H9 (cell line): ENCODE measurements around the gene PYGO2. TPM values are rescaled to one million over a fixed set of nuclear protein-coding genes. Genes with fewer than 3 reads are reported as not detected.

Source experiments
- DNase-seq: peaks from one replicate; pipeline ENCODE4 v3.0.0-alpha.2; 2017
- H2AFZ ChIP-seq: one replicate; pipeline ENCODE4 v1.6.1; 2013; ENCODE audit warnings: mild to moderate bottlenecking, low read length, control low read depth, moderate library complexity
- H2AK5ac ChIP-seq: 2 replicates; pipeline ENCODE4 v1.6.1; 2013; ENCODE audit warnings: low read length, control low read depth, mixed read lengths; ENCODE audit not compliant: insufficient read length
- H2BK120ac ChIP-seq: one replicate; pipeline ENCODE4 v1.6.1; 2013; ENCODE audit warnings: low read depth, mild to moderate bottlenecking, low read length, control low read depth, inconsistent platforms; ENCODE audit not compliant: poor library complexity, severe bottlenecking
- H2BK12ac ChIP-seq: 2 replicates; pipeline ENCODE4 v1.6.1; 2013; ENCODE audit warnings: low read length, control low read depth, mixed read lengths, low read depth; ENCODE audit not compliant: insufficient read length
- H2BK15ac ChIP-seq: 2 replicates; pipeline ENCODE4 v1.6.1; 2013; ENCODE audit warnings: low read depth, low read length, control low read depth
- H2BK20ac ChIP-seq: one replicate; pipeline ENCODE4 v1.6.1; 2013; ENCODE audit warnings: low read depth, mild to moderate bottlenecking, low read length, control low read depth, inconsistent platforms; ENCODE audit not compliant: poor library complexity, severe bottlenecking
- H2BK5ac ChIP-seq: 2 replicates; pipeline ENCODE4 v1.6.1; 2013; ENCODE audit warnings: low read length, control low read depth, mixed read lengths; ENCODE audit not compliant: insufficient read length
- H3K14ac ChIP-seq: 2 replicates; pipeline ENCODE4 v1.6.1; 2013; ENCODE audit warnings: low read length, control low read depth; ENCODE audit not compliant: insufficient read depth
- H3K18ac ChIP-seq: 2 replicates; pipeline ENCODE4 v1.6.1; 2013; ENCODE audit warnings: low read depth, mild to moderate bottlenecking, mixed read lengths, low read length, control low read depth; ENCODE audit not compliant: insufficient read length
- H3K23ac ChIP-seq: 2 replicates; pipeline ENCODE4 v1.6.1; 2013; ENCODE audit warnings: low read length, control low read depth, mixed read lengths, low read depth; ENCODE audit not compliant: insufficient read length
- H3K23me2 ChIP-seq: 2 replicates; pipeline ENCODE4 v1.6.1; 2013; ENCODE audit warnings: low read depth, mild to moderate bottlenecking, mixed read lengths, low read length, control low read depth; ENCODE audit not compliant: insufficient read length, poor library complexity, severe bottlenecking
- H3K27ac ChIP-seq: 2 replicates; pipeline ENCODE4 v1.5.1; 2013; ENCODE audit warnings: low read length, control low read depth, mixed read lengths, low read depth; ENCODE audit not compliant: insufficient read length
- H3K27me3 ChIP-seq: 2 replicates; pipeline ENCODE4 v1.6.1; 2013; ENCODE audit warnings: low read length, control low read depth, inconsistent platforms; ENCODE audit not compliant: insufficient read depth
- H3K4ac ChIP-seq: 2 replicates; pipeline ENCODE4 v1.6.1; 2013; ENCODE audit warnings: low read depth, mild to moderate bottlenecking, control low read depth, inconsistent platforms, low read length, moderate library complexity
- H3K4me1 ChIP-seq: 2 replicates; pipeline ENCODE4 v1.6.1; 2013; ENCODE audit warnings: low read length, control low read depth, inconsistent platforms; ENCODE audit not compliant: insufficient read depth
- H3K4me2 ChIP-seq: 2 replicates; pipeline ENCODE4 v1.6.1; 2013; ENCODE audit warnings: low read length, control low read depth, mixed read lengths; ENCODE audit not compliant: insufficient read length, insufficient read depth
- H3K56ac ChIP-seq: 2 replicates; pipeline ENCODE4 v1.6.1; 2013; ENCODE audit warnings: low read depth, mild to moderate bottlenecking, mixed read lengths, low read length, control low read depth; ENCODE audit not compliant: insufficient read length
- H3K79me1 ChIP-seq: 2 replicates; pipeline ENCODE4 v1.6.1; 2013; ENCODE audit warnings: low read depth, mild to moderate bottlenecking, moderate library complexity, low read length, control low read depth, inconsistent platforms; ENCODE audit not compliant: insufficient read depth, poor library complexity, severe bottlenecking
- H3K79me2 ChIP-seq: 2 replicates; pipeline ENCODE4 v1.6.1; 2013; ENCODE audit warnings: low read length, control low read depth, inconsistent platforms; ENCODE audit not compliant: insufficient read depth
- H3K9ac ChIP-seq: 2 replicates; pipeline ENCODE4 v1.6.1; 2013; ENCODE audit warnings: low read length, control low read depth, mixed read lengths; ENCODE audit not compliant: insufficient read length; ENCODE audit errors: extremely low read depth
- H3K9me3 ChIP-seq: one replicate; pipeline ENCODE4 v1.6.1; 2013; ENCODE audit warnings: low read depth, low read length, inconsistent platforms; ENCODE audit not compliant: control insufficient read depth
- H3T11ph ChIP-seq: one replicate; pipeline ENCODE4 v1.6.1; 2013; ENCODE audit warnings: mild to moderate bottlenecking, low read length, control low read depth, inconsistent platforms
- H4K20me1 ChIP-seq: one replicate; pipeline ENCODE4 v1.6.1; 2013; ENCODE audit not compliant: control insufficient read depth, insufficient read length, insufficient read depth
- H4K5ac ChIP-seq: 2 replicates; pipeline ENCODE4 v1.6.1; 2013; ENCODE audit warnings: low read depth, mild to moderate bottlenecking, mixed read lengths, low read length, control low read depth; ENCODE audit not compliant: insufficient read length
- H4K8ac ChIP-seq: replicated peaks from 2 replicates; pipeline ENCODE4 v1.6.1; 2013; ENCODE audit warnings: low read length, control low read depth, mixed read lengths, low read depth; ENCODE audit not compliant: insufficient read length
- H4K91ac ChIP-seq: 2 replicates; pipeline ENCODE4 v1.6.1; 2013; ENCODE audit warnings: low read depth, mild to moderate bottlenecking, moderate library complexity, mixed read lengths, low read length, control low read depth; ENCODE audit not compliant: insufficient read length
- H3K27ac Mint-ChIP-seq, 3 experiments: 2 replicates in 2 of 3; 3 replicates in 1 of 3; pipeline ENCODE4 v1.8.0; 2020 to 2021; ENCODE audit warnings: mixed read lengths in 3 of 3, mild to moderate bottlenecking in 1 of 3, moderate library complexity in 1 of 3
- H3K27me3 Mint-ChIP-seq: 2 replicates; pipeline ENCODE4 v1.8.0; 2021; ENCODE audit warnings: low read depth, mild to moderate bottlenecking, moderate library complexity, mixed read lengths
- H3K36me3 Mint-ChIP-seq, 3 experiments: 2 replicates in 2 of 3; 3 replicates in 1 of 3; pipeline ENCODE4 v1.8.0; 2020 to 2021; ENCODE audit warnings: low read depth in 3 of 3, mixed read lengths in 3 of 3; ENCODE audit not compliant: insufficient read depth in 1 of 3
- H3K4me1 Mint-ChIP-seq, 2 experiments: 2 replicates each; pipeline ENCODE4 v1.8.0; 2020; ENCODE audit warnings: mixed read lengths in 2 of 2
- H3K4me3 Mint-ChIP-seq, 2 experiments: 2 replicates in 1 of 2; 3 replicates in 1 of 2; pipeline ENCODE4 v1.8.0; 2020 to 2021; ENCODE audit warnings: mild to moderate bottlenecking in 2 of 2, mixed read lengths in 2 of 2, moderate library complexity in 1 of 2
- H3K9me3 Mint-ChIP-seq, 2 experiments: 2 replicates in 1 of 2; 3 replicates in 1 of 2; pipeline ENCODE4 v1.8.0; 2020; ENCODE audit warnings: mild to moderate bottlenecking in 2 of 2, mixed read lengths in 2 of 2, moderate library complexity in 1 of 2
- CTCF ChIP-seq: fragments of 200-600 bp; sonication (generic); conservative IDR thresholded peaks from 3 replicates; pipeline ENCODE4 v1.8.0; 2021; ENCODE audit warnings: antibody characterized with exemption, mild to moderate bottlenecking
- WGBS: extraction: QIAGEN DNeasy Blood & Tissue Kit; methylation state at CpG from one replicate; pipeline ENCODE4 v1.1.7; 2013; ENCODE audit warnings: missing lambda C conversion rate, low lambda C conversion rate, mixed read lengths; ENCODE audit not compliant: insufficient read length; ENCODE audit errors: extremely low coverage; 5-methylcytosine and 5-hydroxymethylcytosine counted together
- total RNA-seq: library from RNA; stranded (reverse); gene quantifications from 2 replicates; pipeline ENCODE4 v1.2.1, GENCODE V29; 2021

The PYGO2 gene
- total RNA-seq, 1 experiment from 2014 or later, result 38.7 TPM

- Histone ChIP-seq H3K23ac (no peak overlapping the region), H2BK12ac (no peak overlapping the region), H3K4me2 (no peak overlapping the region), H3K9me3 (no peaks in the 10 kb centered on the region), H4K91ac (no peak overlapping the region), H3K4ac (no peak overlapping the region), H2BK15ac (no peak overlapping the region), H2AK5ac (no peak overlapping the region), H3K14ac (no peak overlapping the region), H3K4me1 (peaks cover 3% of the 10 kb centered on the region; the same call in 1 of the 2 replicates), H4K20me1 (no peaks in the 10 kb centered on the region), H4K8ac (no peak overlapping the region), H3K9ac (no peak overlapping the region), H2BK120ac (no peak overlapping the region), H3K18ac (no peak overlapping the region), H3K23me2 (no peaks in the 10 kb centered on the region), H3K27me3 (no peaks in the 10 kb centered on the region), H4K5ac (no peak overlapping the region), H2BK5ac (no peak overlapping the region), H3T11ph (no peak overlapping the region), H3K27ac (no peak overlapping the region), H3K56ac (no peak overlapping the region), H3K79me1 (no peaks in the 10 kb centered on the region), H2BK20ac (no peak overlapping the region), H3K79me2 (no peaks in the 10 kb centered on the region), H2AFZ (no peak overlapping the region)
- H3K4me3 Mint-ChIP-seq, result no peak overlapping the region; a peak in 1 of 5 replicates
- DNase-seq, result no peak
- peaks cover 0 to 15% (median 10%) of the 10 kb centered on the region in 3 experiments; a peak in 6 of 7 replicates for H3K36me3 Mint-ChIP-seq
- peaks cover 9% of the 10 kb centered on the region in 2 experiments for H3K4me1 Mint-ChIP-seq
- no CpG with 5 or more reads among the region's 17 CpGs for WGBS
- TF ChIP-seq CTCF, result no peak
- H3K27ac Mint-ChIP-seq, result 0 out of 7 replicates have a peak overlapping the region, but pooled peaks of 1 of the 3 experiments have one; percentile 36
- no peaks in the 10 kb centered on the region for H3K27me3 Mint-ChIP-seq
- no peaks in the 10 kb centered on the region for H3K9me3 Mint-ChIP-seq
Measured at GRCh38 chr1:154945962-154946850, 15.4 kb downstream of the PYGO2 start.
